SW 1271 (cell line): ENCODE results near the gene PUS1.

Experiments used
- DNase-seq, 2 experiments: peaks; one replicate each; lab custom pipeline; 2025; lab: John Stamatoyannopoulos, UW

PUS1 gene

GRCh38 chr12:131991816-131992430 lies 62.8 kb downstream of the PUS1 start:
- no peak for DNase-seq

DNA sequence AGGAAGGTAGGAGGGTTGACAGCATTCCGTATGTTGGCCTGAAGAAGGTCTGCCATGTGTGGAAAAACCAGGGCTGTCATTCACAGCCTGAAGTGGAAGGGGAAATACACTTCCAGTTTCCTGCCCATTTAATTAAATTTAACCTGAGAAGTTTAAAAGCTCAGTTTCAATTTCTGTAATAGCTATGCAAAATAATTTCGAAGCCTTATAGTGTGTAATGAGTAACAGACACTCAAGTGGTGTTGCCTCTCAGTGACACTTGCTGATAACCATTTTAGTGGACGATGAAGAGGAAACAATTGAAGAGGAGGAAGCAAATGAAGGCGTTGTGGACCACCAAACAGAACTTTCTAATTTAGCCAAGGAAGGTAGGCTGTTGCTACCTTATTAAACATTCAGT lies 65.5 kb downstream of the PUS1 start:
- DNase-seq, result no peak
